ENCODE measurements around the gene WNT3A. TPM values are rescaled to one million over a fixed set of nuclear protein-coding genes. Genes with fewer than 3 reads are reported as not detected.

Gene WNT3A
- total RNA-seq, 1 donor: not detected

- peak; percentile 23 for DNase-seq (ENCODE audit: low read depth)
- peak overlapping the region; percentile 81 for H3K4me3 ChIP-seq (ENCODE audit: low read depth, low read length)
- TF ChIP-seq, protein P1, sequence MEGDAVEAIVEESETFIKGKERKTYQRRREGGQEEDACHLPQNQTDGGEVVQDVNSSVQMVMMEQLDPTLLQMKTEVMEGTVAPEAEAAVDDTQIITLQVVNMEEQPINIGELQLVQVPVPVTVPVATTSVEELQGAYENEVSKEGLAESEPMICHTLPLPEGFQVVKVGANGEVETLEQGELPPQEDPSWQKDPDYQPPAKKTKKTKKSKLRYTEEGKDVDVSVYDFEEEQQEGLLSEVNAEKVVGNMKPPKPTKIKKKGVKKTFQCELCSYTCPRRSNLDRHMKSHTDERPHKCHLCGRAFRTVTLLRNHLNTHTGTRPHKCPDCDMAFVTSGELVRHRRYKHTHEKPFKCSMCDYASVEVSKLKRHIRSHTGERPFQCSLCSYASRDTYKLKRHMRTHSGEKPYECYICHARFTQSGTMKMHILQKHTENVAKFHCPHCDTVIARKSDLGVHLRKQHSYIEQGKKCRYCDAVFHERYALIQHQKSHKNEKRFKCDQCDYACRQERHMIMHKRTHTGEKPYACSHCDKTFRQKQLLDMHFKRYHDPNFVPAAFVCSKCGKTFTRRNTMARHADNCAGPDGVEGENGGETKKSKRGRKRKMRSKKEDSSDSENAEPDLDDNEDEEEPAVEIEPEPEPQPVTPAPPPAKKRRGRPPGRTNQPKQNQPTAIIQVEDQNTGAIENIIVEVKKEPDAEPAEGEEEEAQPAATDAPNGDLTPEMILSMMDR (IDR thresholded peaks at IDR 0.05; ENCODE audit: insufficient read depth, low read depth, low read length): no peak
Measured at GRCh38 chr1:228081578-228082213, 74.9 kb downstream of the WNT3A start.

- TF ChIP-seq, protein P1 (IDR thresholded peaks at IDR 0.05; ENCODE audit: insufficient read depth, low read depth, low read length): no peak
- H3K4me3 ChIP-seq (ENCODE audit: low read depth, low read length): peak within 1 kb of the TSS; percentile 99
- peak; percentile 93 for DNase-seq (ENCODE audit: low read depth)
Measured at GRCh38 chr1:228082214-228082917, 75.6 kb downstream of the WNT3A start, which contains the start of gene ARF1. Gene ARF1 (plus strand): TSS chr1:228082708. CDS start chr1:228097115, 14,407 bp downstream.

- peak overlapping the region; percentile 99 for H3K4me3 ChIP-seq (ENCODE audit: low read depth, low read length)
- TF ChIP-seq, protein P1 (IDR thresholded peaks at IDR 0.05; ENCODE audit: insufficient read depth, low read depth, low read length): no peak
- DNase-seq (ENCODE audit: low read depth): peak; percentile 47
Measured at GRCh38 chr1:228082918-228083870, 76.4 kb downstream of the WNT3A start.

DNA sequence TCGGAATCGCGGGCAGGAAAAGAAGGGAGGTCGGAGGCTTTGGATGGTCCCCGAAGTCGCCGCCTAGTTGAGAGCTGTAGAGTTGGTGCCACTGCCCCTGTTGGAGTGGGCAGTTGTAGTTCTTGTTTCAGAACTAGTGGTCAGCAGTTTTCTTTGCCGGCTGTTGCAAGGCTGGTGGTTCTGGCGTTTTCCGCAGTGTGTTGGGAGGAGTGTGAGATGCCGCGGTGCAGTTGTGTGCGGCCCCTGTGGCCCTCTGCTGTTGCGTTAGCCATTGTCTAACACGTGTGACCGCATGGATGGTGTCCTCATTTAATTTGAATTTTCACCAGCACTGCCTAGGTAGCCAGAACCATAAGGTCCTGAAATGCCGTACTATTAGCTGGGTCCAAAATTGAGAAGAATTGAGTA is 77.1 kb downstream of the WNT3A start:
- TF ChIP-seq, protein P1 (IDR thresholded peaks at IDR 0.05; ENCODE audit: insufficient read depth, low read depth, low read length): peak; percentile 4
- peak; percentile 49 for DNase-seq (ENCODE audit: low read depth)
- peak overlapping the region; percentile 99 for H3K4me3 ChIP-seq (ENCODE audit: low read depth, low read length)

DNA sequence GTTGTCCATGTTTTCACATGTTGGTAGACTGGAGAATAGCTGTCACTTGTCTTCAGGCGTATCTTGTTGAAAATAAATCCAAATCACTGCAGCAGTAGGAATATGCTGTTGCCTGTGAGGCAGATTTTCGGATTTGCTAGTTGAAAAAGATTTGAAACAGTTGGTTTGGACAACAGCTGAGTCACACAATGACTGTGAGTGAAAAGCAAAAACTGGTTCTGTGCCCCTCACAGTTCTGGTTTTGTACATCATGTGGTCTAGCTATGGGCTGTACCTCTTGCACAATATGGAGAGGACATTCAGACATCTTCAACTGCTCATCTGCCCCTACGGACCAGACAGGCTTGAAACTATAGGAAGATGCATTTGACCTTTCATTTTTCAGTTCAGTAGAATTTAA is 77.5 kb downstream of the WNT3A start:
- H3K4me3 ChIP-seq (ENCODE audit: low read depth, low read length): peak overlapping the region; percentile 99
- DNase-seq (ENCODE audit: low read depth): peak; percentile 90
- TF ChIP-seq, protein P1 (IDR thresholded peaks at IDR 0.05; ENCODE audit: insufficient read depth, low read depth, low read length): no peak

GRCh38 chr1:228084797-228085196 is 78.0 kb downstream of the WNT3A start:
- H3K4me3 ChIP-seq (ENCODE audit: low read depth, low read length): peak overlapping the region; percentile 99
- TF ChIP-seq, protein P1 (IDR thresholded peaks at IDR 0.05; ENCODE audit: insufficient read depth, low read depth, low read length): no peak
- no peak for DNase-seq (ENCODE audit: low read depth)

All from fibroblast of villous mesenchyme (primary cell).